HepG2 (cell line): ENCODE measurements around the gene ECM1. TPM values are rescaled to one million over a fixed set of nuclear protein-coding genes. Genes with fewer than 3 reads are reported as not detected.
A peak's percentile ranks its signal among the peaks of the same experiment; 100 is the strongest.

Experiments used
- CREM ChIP-seq, 2 experiments: sonication (generic) in 1 of 2; formaldehyde crosslinking in 1 of 2; IDR thresholded peaks; 2 replicates each; pipeline versions ENCODE4 v1.4.0 to v1.6.1; 2016 to 2020; ENCODE audit warnings: antibody characterized with exemption in 1 of 2, mild to moderate bottlenecking in 1 of 2, missing genetic modification reagents in 1 of 2
- ELF4 ChIP-seq: sonication (generic); formaldehyde crosslinking; IDR thresholded peaks from 2 replicates; pipeline ENCODE4 v1.5.0; 2020; ENCODE audit warnings: missing genetic modification reagents, mild to moderate bottlenecking, moderate library complexity, borderline replicate concordance
- IKZF1 ChIP-seq: fragments of 450-650 bp; IDR thresholded peaks from 2 replicates; pipeline ENCODE4 v1.7.1; 2016
- MIER3 ChIP-seq: IDR thresholded peaks from 2 replicates; pipeline ENCODE4 v1.6.1; 2016; ENCODE audit warnings: missing compliant biosample characterization, borderline replicate concordance
- MTA1 ChIP-seq: sonication (generic); formaldehyde crosslinking; IDR thresholded peaks from 2 replicates; pipeline ENCODE4 v1.4.0; 2020; ENCODE audit warnings: missing genetic modification reagents, mild to moderate bottlenecking, borderline replicate concordance
- PAWR ChIP-seq: sonication (generic); formaldehyde crosslinking; IDR thresholded peaks from 2 replicates; pipeline ENCODE4 v1.4.0; 2020; ENCODE audit warnings: missing genetic modification reagents, mild to moderate bottlenecking, borderline replicate concordance
- PHF8 ChIP-seq: sonication (generic); formaldehyde crosslinking; IDR thresholded peaks from 2 replicates; pipeline ENCODE4 v1.5.0; 2020; ENCODE audit warnings: missing genetic modification reagents
- POLR2G ChIP-seq: fragments of 200-400 bp; formaldehyde crosslinking; IDR thresholded peaks from 2 replicates; pipeline ENCODE4 v1.6.1; 2018; ENCODE audit warnings: mild to moderate bottlenecking, low read depth, low read length, moderate library complexity
- TP53 ChIP-seq: sonication (generic); formaldehyde crosslinking; conservative IDR thresholded peaks from 2 replicates; pipeline ENCODE4 v1.4.0; 2020; ENCODE audit warnings: missing genetic modification reagents
- ZFP62 ChIP-seq: sonication (generic); formaldehyde crosslinking; IDR thresholded peaks from 2 replicates; pipeline ENCODE4 v1.4.0; 2020; ENCODE audit warnings: missing genetic modification reagents
- ZKSCAN8 ChIP-seq: IDR thresholded peaks from 2 replicates; pipeline ENCODE4 v1.6.1; 2016; ENCODE audit warnings: borderline replicate concordance, missing genetic modification reagents, missing compliant biosample characterization
- ZNF326 ChIP-seq: sonication (generic); formaldehyde crosslinking; IDR thresholded peaks from 2 replicates; pipeline ENCODE4 v1.4.0; 2020; ENCODE audit warnings: missing genetic modification reagents, borderline replicate concordance
- ZNF816 ChIP-seq: sonication (generic); formaldehyde crosslinking; IDR thresholded peaks from 2 replicates; pipeline ENCODE4 v1.8.0; 2022; ENCODE audit warnings: missing genetic modification reagents, mild to moderate bottlenecking, borderline replicate concordance
- polyA plus RNA-seq, 8 experiments: library from polyadenylated mRNA; depleted of rRNA in 3 of 8; stranded (reverse) in 7 of 8; unstranded in 1 of 8; fragments of >200 nt; fragmentation: Illumina TruSeq in 4 of 8; extraction: Trizol in 4 of 8; gene quantifications; 2 replicates each; pipeline versions ENCODE4 v1.2.1 to v1.2.3, GENCODE V29; 2011 to 2016; ENCODE audit warnings: low read depth in 4 of 8, missing spikeins in 1 of 8, mixed read lengths in 1 of 8; ENCODE audit not compliant: insufficient read depth in 1 of 8
- total RNA-seq, 5 experiments: library from RNA; depleted of rRNA; stranded (reverse); fragments of >200 nt; fragmentation: Illumina TruSeq; extraction: Trizol; gene quantifications; 2 replicates each; pipeline ENCODE4 v1.2.3, GENCODE V29; 2016; ENCODE audit warnings: low read depth in 1 of 5
- TF ChIP-seq, protein P1 (sequence below): sonication (generic); formaldehyde crosslinking; IDR thresholded peaks from 2 replicates; pipeline ENCODE4 v1.4.0; 2020; ENCODE audit warnings: missing genetic modification reagents
- TF ChIP-seq, protein P2 (sequence below): sonication (generic); formaldehyde crosslinking; IDR thresholded peaks from 2 replicates; pipeline ENCODE4 v1.5.0; 2020; ENCODE audit warnings: mild to moderate bottlenecking, missing genetic modification reagents
- TF ChIP-seq, protein P3 (sequence below): sonication (generic); formaldehyde crosslinking; IDR thresholded peaks from 2 replicates; pipeline ENCODE4 v1.8.0; 2022; ENCODE audit warnings: missing genetic modification reagents, mild to moderate bottlenecking, moderate library complexity, borderline replicate concordance
- TF ChIP-seq, protein P4 (sequence below): sonication (generic); formaldehyde crosslinking; IDR thresholded peaks from 2 replicates; pipeline ENCODE4 v1.4.0; 2020; ENCODE audit warnings: missing genetic modification reagents, borderline replicate concordance
- TF ChIP-seq, protein P5 (sequence below): sonication (generic); formaldehyde crosslinking; IDR thresholded peaks from 2 replicates; pipeline ENCODE4 v1.4.0; 2020; ENCODE audit warnings: missing genetic modification reagents

The ECM1 gene
- total and polyA plus RNA-seq, 2 of the 13 experiments (the other 11 are each of a cell fraction or from before 2014, with no cell fraction given), result 0.42 to 1.0 TPM

DNA sequence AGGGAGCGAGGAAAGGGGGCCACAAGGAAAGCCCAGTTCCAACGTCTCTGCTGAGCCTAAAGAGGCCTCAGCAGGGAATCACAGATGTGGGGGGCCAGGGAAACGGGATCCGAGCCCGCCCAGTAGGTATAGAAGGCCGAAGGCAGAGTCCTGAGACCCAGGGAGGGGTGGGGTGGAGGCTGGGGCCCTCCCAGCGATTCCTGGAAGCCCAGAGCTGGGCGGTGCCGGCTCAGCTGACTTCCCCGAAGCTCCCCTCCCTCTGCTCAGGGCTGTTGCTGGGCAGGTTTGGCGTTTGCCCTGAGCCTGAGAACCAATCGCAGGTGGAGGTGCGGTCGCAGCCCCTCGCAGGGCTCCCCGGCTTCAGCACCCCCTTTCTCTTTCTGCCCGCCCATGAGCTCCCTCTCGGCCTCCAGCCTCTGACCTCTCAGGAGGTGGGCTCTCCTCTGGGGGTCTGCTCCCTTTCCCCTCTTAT lies 54.1 kb downstream of the ECM1 start (continued):
- TF ChIP-seq PAWR (CRISPR knock-in tag), result no peak
- TF ChIP-seq, protein P1, sequence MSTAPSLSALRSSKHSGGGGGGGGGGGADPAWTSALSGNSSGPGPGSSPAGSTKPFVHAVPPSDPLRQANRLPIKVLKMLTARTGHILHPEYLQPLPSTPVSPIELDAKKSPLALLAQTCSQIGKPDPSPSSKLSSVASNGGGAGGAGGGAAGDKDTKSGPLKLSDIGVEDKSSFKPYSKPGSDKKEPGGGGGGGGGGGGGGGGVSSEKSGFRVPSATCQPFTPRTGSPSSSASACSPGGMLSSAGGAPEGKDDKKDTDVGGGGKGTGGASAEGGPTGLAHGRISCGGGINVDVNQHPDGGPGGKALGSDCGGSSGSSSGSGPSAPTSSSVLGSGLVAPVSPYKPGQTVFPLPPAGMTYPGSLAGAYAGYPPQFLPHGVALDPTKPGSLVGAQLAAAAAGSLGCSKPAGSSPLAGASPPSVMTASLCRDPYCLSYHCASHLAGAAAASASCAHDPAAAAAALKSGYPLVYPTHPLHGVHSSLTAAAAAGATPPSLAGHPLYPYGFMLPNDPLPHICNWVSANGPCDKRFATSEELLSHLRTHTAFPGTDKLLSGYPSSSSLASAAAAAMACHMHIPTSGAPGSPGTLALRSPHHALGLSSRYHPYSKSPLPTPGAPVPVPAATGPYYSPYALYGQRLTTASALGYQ (CRISPR knock-in tag), result peak; percentile 53; the same call in 1 of the 2 replicates
- TF ChIP-seq, protein P2, sequence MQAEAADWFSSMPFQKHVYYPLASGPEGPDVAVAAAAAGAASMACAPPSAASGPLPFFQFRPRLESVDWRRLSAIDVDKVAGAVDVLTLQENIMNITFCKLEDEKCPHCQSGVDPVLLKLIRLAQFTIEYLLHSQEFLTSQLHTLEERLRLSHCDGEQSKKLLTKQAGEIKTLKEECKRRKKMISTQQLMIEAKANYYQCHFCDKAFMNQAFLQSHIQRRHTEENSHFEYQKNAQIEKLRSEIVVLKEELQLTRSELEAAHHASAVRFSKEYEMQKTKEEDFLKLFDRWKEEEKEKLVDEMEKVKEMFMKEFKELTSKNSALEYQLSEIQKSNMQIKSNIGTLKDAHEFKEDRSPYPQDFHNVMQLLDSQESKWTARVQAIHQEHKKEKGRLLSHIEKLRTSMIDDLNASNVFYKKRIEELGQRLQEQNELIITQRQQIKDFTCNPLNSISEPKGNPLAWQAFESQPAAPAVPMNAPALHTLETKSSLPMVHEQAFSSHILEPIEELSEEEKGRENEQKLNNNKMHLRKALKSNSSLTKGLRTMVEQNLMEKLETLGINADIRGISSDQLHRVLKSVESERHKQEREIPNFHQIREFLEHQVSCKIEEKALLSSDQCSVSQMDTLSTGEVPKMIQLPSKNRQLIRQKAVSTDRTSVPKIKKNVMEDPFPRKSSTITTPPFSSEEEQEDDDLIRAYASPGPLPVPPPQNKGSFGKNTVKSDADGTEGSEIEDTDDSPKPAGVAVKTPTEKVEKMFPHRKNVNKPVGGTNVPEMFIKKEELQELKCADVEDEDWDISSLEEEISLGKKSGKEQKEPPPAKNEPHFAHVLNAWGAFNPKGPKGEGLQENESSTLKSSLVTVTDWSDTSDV (CRISPR knock-in tag), result no peak
- TF ChIP-seq, protein P3, sequence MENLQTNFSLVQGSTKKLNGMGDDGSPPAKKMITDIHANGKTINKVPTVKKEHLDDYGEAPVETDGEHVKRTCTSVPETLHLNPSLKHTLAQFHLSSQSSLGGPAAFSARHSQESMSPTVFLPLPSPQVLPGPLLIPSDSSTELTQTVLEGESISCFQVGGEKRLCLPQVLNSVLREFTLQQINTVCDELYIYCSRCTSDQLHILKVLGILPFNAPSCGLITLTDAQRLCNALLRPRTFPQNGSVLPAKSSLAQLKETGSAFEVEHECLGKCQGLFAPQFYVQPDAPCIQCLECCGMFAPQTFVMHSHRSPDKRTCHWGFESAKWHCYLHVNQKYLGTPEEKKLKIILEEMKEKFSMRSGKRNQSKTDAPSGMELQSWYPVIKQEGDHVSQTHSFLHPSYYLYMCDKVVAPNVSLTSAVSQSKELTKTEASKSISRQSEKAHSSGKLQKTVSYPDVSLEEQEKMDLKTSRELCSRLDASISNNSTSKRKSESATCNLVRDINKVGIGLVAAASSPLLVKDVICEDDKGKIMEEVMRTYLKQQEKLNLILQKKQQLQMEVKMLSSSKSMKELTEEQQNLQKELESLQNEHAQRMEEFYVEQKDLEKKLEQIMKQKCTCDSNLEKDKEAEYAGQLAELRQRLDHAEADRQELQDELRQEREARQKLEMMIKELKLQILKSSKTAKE, result peak; percentile 33; the same call in 1 of the 2 replicates
- no peak for TF ChIP-seq ZNF326 (CRISPR knock-in tag)
- peak; percentile 63; the same call in 1 of the 2 replicates for TF ChIP-seq MTA1 (CRISPR knock-in tag)
- TF ChIP-seq TP53 (CRISPR knock-in tag), result no peak
- TF ChIP-seq ZFP62 (CRISPR knock-in tag), result no peak
- TF ChIP-seq ZKSCAN8 (CRISPR knock-in tag), result peak; percentile 39; the same call in 1 of the 2 replicates
- TF ChIP-seq ELF4 (CRISPR knock-in tag), result peak; percentile 78; the same call in 1 of the 2 replicates
- TF ChIP-seq, protein P4, sequence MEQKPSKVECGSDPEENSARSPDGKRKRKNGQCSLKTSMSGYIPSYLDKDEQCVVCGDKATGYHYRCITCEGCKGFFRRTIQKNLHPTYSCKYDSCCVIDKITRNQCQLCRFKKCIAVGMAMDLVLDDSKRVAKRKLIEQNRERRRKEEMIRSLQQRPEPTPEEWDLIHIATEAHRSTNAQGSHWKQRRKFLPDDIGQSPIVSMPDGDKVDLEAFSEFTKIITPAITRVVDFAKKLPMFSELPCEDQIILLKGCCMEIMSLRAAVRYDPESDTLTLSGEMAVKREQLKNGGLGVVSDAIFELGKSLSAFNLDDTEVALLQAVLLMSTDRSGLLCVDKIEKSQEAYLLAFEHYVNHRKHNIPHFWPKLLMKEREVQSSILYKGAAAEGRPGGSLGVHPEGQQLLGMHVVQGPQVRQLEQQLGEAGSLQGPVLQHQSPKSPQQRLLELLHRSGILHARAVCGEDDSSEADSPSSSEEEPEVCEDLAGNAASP (CRISPR knock-in tag), result 0 out of 2 replicates have a peak, but pooled peaks have one; percentile 84
- peak; percentile 47; the same call in 1 of the 2 replicates for TF ChIP-seq PHF8 (CRISPR knock-in tag)
- TF ChIP-seq POLR2G, result peak; percentile 67
- TF ChIP-seq ZNF816, result peak; percentile 77; the same call in 1 of the 2 replicates
- peak; percentile 87; the same call in 1 of the 2 replicates for TF ChIP-seq MIER3 (CRISPR knock-in tag)
- TF ChIP-seq, protein P5, sequence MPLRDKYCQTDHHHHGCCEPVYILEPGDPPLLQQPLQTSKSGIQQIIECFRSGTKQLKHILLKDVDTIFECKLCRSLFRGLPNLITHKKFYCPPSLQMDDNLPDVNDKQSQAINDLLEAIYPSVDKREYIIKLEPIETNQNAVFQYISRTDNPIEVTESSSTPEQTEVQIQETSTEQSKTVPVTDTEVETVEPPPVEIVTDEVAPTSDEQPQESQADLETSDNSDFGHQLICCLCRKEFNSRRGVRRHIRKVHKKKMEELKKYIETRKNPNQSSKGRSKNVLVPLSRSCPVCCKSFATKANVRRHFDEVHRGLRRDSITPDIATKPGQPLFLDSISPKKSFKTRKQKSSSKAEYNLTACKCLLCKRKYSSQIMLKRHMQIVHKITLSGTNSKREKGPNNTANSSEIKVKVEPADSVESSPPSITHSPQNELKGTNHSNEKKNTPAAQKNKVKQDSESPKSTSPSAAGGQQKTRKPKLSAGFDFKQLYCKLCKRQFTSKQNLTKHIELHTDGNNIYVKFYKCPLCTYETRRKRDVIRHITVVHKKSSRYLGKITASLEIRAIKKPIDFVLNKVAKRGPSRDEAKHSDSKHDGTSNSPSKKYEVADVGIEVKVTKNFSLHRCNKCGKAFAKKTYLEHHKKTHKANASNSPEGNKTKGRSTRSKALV (CRISPR knock-in tag), result no peak
- no peak for TF ChIP-seq IKZF1
- peak; percentile 69 for TF ChIP-seq CREM (IDR thresholded peaks at IDR 0.05)
- no peak for TF ChIP-seq CREM (CRISPR knock-in tag; IDR thresholded peaks at IDR 0.05)
